AG04450 (cell line): Measurements from ENCODE around the gene IMMP2L. TPM values are rescaled to one million over a fixed set of nuclear protein-coding genes. Genes with fewer than 3 reads are reported as not detected.
"Not testable (repeated sequence)": the region's sequence is repeated elsewhere in the genome, so short reads cannot be mapped to it uniquely, and the experiment has no call there.

Source experiments
- CTCF ChIA-PET: fragments of 300-600, 350-600 bp; formaldehyde crosslinking; extraction: SDS; loops from one replicate; lab custom pipeline; 2022; ENCODE audit warnings: antibody characterized with exemption, inconsistent platforms; lab: Charles Lee
- POLR2A ChIA-PET: fragments of 350-600 bp; formaldehyde crosslinking; extraction: SDS; loops from one replicate; lab custom pipeline; 2021; ENCODE audit warnings: antibody characterized with exemption, inconsistent platforms; lab: Yijun Ruan, JAX
- DNase-seq: peaks from one replicate; pipeline ENCODE4 v3.0.0-alpha.2; 2011; ENCODE audit warnings: low read depth, low spot score
- H3K27ac ChIP-seq: one replicate; pipeline ENCODE4 v1.5.1; 2012; ENCODE audit warnings: low read depth, low read length, control low read depth
- H3K27me3 ChIP-seq: one replicate; pipeline ENCODE4 v1.6.0; 2012; ENCODE audit warnings: low read length; ENCODE audit not compliant: control insufficient read depth, insufficient read depth
- H3K4me3 ChIP-seq: 2 replicates; pipeline ENCODE4 v1.5.1; 2011; ENCODE audit warnings: mild to moderate bottlenecking, low read depth, low read length, control low read depth
- H3K9me3 ChIP-seq: 2 replicates; pipeline ENCODE4 v1.5.1; 2012; ENCODE audit warnings: low read length; ENCODE audit not compliant: control insufficient read depth, insufficient read depth
- polyA plus RNA-seq: library from polyadenylated mRNA; depleted of rRNA; stranded (reverse); fragments of >200 nt; gene quantifications from 2 replicates; pipeline ENCODE4 v1.2.3, GENCODE V29; 2011
- TF ChIP-seq, protein P1 (sequence below): IDR thresholded peaks from 2 replicates; pipeline ENCODE4 v1.5.1; 2011; ENCODE audit warnings: low read depth, low read length, control low read depth, inconsistent platforms

Gene IMMP2L
- polyA plus RNA-seq, 1 experiment = 8.0 TPM

GRCh38 chr7:110940756-110941155 is 621.5 kb downstream of the IMMP2L start:
- Histone ChIP-seq H3K27ac (no peak overlapping the region), H3K9me3 (no peaks in the 10 kb centered on the region), H3K27me3 (no peaks in the 10 kb centered on the region), H3K4me3 (no peak overlapping the region)
- TF ChIP-seq, protein P1, sequence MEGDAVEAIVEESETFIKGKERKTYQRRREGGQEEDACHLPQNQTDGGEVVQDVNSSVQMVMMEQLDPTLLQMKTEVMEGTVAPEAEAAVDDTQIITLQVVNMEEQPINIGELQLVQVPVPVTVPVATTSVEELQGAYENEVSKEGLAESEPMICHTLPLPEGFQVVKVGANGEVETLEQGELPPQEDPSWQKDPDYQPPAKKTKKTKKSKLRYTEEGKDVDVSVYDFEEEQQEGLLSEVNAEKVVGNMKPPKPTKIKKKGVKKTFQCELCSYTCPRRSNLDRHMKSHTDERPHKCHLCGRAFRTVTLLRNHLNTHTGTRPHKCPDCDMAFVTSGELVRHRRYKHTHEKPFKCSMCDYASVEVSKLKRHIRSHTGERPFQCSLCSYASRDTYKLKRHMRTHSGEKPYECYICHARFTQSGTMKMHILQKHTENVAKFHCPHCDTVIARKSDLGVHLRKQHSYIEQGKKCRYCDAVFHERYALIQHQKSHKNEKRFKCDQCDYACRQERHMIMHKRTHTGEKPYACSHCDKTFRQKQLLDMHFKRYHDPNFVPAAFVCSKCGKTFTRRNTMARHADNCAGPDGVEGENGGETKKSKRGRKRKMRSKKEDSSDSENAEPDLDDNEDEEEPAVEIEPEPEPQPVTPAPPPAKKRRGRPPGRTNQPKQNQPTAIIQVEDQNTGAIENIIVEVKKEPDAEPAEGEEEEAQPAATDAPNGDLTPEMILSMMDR = no peak
- POLR2A ChIA-PET = no interaction called here
- CTCF ChIA-PET = no interaction called here
- DNase-seq = no peak

GRCh38 chr7:110938165-110938564 is 624.1 kb downstream of the IMMP2L start:
- POLR2A ChIA-PET = no interaction called here
- Histone ChIP-seq H3K9me3 (no peaks in the 10 kb centered on the region), H3K27me3 (no peaks in the 10 kb centered on the region), H3K27ac (no peak overlapping the region), H3K4me3 (no peak overlapping the region)
- TF ChIP-seq, protein P1 = no peak
- DNase-seq = no peak
- CTCF ChIA-PET = no interaction called here

GRCh38 chr7:110936665-110937064 is 625.6 kb downstream of the IMMP2L start:
- POLR2A ChIA-PET, CTCF ChIA-PET, H3K4me3 ChIP-seq: not testable (repeated sequence)

GRCh38 chr7:110929480-110930249 is 632.6 kb downstream of the IMMP2L start:
- ChIA-PET CTCF (no interaction called here), POLR2A (no interaction called here)
- Histone ChIP-seq H3K4me3 (no peak overlapping the region), H3K27ac (no peak overlapping the region), H3K9me3 (no peaks in the 10 kb centered on the region), H3K27me3 (no peaks in the 10 kb centered on the region)
- no peak for DNase-seq
- TF ChIP-seq, protein P1 = no peak

More at GRCh38 chr7:110936665-110937064, 625.6 kb downstream of the IMMP2L start:
- DNase-seq, H3K9me3 ChIP-seq, H3K27me3 ChIP-seq, H3K27ac ChIP-seq: not testable (repeated sequence)

GRCh38 chr7:110922906-110923305 is 639.4 kb downstream of the IMMP2L start:
- TF ChIP-seq, protein P1 = no peak
- Histone ChIP-seq H3K27me3 (no peaks in the 10 kb centered on the region), H3K27ac (no peak overlapping the region), H3K4me3 (no peak overlapping the region), H3K9me3 (no peaks in the 10 kb centered on the region)
- no peak for DNase-seq
- POLR2A ChIA-PET = no interaction called here
- CTCF ChIA-PET = no interaction called here
